ENCODE data around the gene GNB1L. TPM values are rescaled to one million over a fixed set of nuclear protein-coding genes. Genes with fewer than 3 reads are reported as not detected.

Gene GNB1L
- total and polyA plus RNA-seq, 9 of the 15 experiments (the other 6 are each of a cell fraction or from before 2014, with no cell fraction given) = 0.56 to 50.5 (median 10.2) TPM

DNA sequence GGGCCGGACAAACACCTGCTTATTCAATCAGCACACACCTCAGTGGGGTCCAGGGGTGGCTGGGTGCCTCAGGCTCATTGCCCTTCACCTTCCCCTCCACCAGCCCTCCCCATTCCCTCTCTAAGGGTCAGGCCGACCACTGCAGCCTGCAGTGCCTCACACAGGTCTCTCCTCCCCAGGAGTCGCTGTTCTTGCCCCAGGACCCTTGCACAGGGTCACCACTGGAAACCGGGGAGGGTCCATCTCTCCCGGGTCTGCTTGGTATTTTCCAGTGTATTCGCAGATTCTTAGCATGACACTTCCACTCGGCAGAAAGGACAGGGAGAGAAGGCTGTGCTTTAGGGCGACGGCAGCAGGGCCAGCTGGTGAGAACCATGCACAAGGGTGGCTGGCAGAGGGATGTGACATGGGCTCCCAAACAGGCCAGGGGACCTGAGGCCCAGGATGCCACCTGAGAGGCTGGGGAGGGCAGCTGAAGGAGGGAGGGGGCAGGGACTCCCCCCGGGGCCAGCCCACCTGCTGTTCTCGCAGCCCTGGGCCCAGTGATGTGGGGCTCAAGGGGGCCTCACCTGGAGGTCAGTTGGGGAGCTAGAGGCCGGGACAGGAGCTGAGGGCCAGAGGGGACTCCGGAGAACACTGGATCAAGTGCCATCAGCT lies 110.2 kb downstream of the GNB1L start (continued):
- TF ChIP-seq, protein P1, sequence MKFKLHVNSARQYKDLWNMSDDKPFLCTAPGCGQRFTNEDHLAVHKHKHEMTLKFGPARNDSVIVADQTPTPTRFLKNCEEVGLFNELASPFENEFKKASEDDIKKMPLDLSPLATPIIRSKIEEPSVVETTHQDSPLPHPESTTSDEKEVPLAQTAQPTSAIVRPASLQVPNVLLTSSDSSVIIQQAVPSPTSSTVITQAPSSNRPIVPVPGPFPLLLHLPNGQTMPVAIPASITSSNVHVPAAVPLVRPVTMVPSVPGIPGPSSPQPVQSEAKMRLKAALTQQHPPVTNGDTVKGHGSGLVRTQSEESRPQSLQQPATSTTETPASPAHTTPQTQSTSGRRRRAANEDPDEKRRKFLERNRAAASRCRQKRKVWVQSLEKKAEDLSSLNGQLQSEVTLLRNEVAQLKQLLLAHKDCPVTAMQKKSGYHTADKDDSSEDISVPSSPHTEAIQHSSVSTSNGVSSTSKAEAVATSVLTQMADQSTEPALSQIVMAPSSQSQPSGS (CRISPR knock-in tag; IDR thresholded peaks at IDR 0.05) = no peak
- TF ChIP-seq NFIC (IDR thresholded peaks at IDR 0.05) (no peak), KLF1 (tag; IDR thresholded peaks at IDR 0.05) (no peak), ZBTB7A (IDR thresholded peaks at IDR 0.05; ENCODE audit: borderline replicate concordance, control insufficient read depth, low read depth, low read length) (peak; percentile 49; the same call in 1 of the 2 replicates), CHAMP1 (IDR thresholded peaks at IDR 0.05) (no peak), ZNF717 (CRISPR knock-in tag; IDR thresholded peaks at IDR 0.05) (no peak), ZC3H4 (CRISPR knock-in tag; IDR thresholded peaks at IDR 0.05; ENCODE audit: borderline replicate concordance) (no peak)
